GM21529 (cell line): ENCODE data around the gene CDK11A.

Source experiments
- ATAC-seq: cut with Tn5 transposase; IDR thresholded peaks from one replicate; pipeline ENCODE4 v1.9.1; 2021; ENCODE audit not compliant: unreplicated experiment

CDK11A gene

GRCh38 chr1:1724035-1724864 is at the start of gene CDK11A:
Gene CDK11A, minus strand, starts transcription at chr1:1724357. Its CDS starts 1,539 bp downstream, at chr1:1722818.
- ATAC-seq = peak; percentile 91

GRCh38 chr1:1773874-1774273 is 49.7 kb upstream of the CDK11A start:
- no peak for ATAC-seq

DNA sequence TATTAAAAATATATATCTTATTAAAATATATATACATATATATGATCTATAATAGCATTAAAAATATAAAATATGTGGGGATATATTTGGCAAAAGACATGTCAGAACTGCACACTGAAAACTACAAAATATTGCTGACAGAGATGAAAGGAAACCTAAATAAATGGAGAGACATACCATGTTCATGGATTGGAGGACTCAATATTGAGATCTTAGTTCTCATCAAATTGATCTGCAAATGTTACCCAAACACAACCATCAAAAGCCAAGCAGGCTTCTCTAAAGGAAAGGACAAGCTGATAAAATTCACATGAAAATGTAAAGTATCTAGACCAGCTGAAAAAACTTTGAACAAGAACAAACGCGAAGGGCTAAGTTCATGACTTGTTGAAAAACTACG is 46.9 kb upstream of the CDK11A start:
- no peak for ATAC-seq

- no peak for ATAC-seq
These were observed 45.9 kb upstream of the CDK11A start for GRCh38 chr1:1770102-1770501.

- no peak for ATAC-seq
These were observed 44.3 kb upstream of the CDK11A start for GRCh38 chr1:1768249-1768992.

DNA sequence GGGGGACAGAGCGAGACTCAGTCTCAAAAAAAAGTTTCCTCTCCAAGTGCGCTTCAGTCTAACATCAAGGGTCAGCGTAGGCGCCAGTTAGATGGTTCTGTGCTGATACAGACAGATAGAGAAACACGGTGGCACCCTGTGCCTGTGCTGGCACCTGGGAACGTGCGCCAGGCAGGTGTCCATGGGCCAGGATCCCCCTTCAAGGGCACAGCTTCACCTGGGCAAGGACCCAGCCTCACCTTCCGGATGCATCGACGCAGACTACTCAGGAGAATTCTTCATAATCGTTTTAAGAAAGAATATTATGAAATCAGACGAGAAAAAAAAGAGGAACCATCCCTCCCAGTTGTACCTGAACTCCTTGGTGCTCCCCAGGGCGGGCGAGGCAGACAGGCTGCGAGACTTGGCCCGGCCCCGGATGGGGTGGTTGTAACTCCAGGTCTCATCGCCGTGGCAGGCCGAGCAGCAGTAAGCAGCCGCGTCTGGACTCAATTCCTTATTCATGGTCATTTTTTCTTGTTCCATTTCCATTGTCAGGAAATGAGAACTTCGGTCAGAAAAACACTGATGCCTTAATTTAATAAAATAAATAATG is 40.8 kb upstream of the CDK11A start:
- ATAC-seq = no peak

DNA sequence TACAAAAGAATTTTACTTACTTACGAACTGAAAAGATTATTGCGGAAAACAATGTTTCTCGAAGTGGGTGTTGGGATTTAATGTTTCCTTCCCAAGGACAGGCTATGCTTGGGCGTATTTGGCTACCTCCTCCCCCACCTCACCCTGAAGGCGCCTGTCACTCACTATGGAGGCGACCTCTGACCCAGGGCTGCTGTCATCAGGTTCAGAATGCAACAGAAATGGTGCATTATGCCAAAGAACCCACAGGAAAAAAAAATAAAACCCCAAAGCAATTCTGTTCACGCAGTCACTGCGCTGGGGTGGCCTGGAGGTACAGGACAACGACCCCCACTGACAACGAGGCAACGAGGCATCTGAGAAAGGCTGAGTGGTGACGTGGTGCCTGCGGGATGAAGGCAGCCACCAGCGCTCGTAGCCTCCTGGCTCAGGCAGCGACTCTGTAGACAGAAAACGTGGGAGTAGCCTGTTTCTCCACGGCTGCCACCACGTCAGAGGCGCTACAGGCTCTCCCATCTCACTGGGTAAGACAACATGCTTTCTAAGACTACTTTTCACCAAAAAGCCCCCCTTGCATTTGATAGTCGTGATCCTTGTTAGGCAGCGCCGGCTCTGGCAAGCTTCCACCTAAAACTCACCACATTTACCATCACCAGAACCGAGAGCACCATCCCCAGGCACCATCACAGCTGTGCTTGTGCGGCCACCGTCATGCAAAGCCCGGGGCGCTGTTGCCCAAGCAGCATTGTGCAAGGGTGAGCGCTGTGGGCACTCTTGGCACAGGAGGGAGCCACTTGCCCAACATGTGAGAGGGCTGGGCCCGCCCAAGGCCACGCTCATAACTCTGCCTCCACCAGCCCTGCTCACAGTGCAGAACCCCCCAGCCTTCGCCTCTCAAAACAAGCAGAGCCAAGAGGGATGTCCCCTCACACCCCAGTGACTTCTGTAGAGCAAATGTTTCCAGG is 39.8 kb upstream of the CDK11A start:
- no peak for ATAC-seq

DNA sequence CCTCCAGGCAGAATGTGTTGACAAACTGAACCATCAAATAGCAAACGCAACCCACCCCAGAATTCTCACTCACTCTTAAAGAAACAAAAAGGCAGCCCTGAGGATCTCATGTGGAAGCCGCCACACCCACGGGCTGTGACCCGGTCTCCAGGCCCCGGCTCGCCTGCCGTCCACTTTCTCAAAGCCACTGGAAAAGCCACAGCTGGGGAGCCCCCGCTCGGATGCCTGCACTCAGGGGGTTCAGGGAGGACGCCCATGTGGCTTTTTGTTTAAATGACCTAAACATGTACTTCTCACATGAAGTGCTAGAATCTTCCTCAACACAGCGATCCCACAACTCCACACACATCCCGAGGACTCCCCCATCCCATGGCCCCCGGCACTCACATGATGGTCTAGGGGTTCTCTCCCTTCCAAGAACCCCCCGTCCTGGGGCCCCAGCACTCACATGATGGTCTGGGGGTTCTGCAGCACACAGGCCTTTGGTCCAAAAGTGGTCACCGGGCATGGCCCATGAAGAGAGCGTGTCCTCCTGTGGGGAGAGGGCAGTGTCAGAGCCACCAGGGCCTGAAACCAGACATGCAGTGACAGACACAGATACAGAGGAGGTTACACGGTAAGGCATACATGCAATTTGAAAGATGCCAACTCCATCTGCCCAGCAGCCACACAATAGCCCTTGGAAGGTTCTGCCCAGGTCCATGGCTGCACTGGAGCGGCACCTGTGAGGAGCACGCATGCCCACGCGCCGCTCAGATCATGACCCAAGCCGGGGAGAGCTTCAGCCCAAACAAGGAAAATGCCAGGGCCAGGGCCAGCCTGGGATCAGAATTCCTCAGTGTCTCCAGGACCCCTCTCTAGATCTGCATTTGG is 37.6 kb upstream of the CDK11A start:
- no peak for ATAC-seq

DNA sequence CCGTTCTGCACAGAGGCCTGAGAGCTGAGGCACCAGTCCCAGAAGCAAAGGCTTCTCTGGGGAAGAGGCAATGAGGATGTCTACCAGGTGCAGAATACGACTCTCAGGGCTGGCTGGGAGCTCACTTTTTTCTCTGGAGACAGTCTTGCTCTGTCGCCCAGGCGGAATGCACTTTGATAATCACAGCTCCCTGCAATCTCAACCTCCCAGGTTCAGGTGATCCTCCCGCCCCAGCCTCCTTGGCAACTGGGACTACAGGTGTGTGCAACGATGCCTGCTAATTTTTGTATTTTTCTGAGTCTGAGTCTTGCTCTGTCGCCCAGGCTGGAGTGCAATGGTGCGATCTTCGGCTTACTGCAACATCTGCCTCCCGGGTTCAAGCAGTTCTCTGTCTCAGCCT is 36.6 kb upstream of the CDK11A start:
- no peak for ATAC-seq

GRCh38 chr1:1760345-1760650 is 36.1 kb upstream of the CDK11A start:
- ATAC-seq = no peak

DNA sequence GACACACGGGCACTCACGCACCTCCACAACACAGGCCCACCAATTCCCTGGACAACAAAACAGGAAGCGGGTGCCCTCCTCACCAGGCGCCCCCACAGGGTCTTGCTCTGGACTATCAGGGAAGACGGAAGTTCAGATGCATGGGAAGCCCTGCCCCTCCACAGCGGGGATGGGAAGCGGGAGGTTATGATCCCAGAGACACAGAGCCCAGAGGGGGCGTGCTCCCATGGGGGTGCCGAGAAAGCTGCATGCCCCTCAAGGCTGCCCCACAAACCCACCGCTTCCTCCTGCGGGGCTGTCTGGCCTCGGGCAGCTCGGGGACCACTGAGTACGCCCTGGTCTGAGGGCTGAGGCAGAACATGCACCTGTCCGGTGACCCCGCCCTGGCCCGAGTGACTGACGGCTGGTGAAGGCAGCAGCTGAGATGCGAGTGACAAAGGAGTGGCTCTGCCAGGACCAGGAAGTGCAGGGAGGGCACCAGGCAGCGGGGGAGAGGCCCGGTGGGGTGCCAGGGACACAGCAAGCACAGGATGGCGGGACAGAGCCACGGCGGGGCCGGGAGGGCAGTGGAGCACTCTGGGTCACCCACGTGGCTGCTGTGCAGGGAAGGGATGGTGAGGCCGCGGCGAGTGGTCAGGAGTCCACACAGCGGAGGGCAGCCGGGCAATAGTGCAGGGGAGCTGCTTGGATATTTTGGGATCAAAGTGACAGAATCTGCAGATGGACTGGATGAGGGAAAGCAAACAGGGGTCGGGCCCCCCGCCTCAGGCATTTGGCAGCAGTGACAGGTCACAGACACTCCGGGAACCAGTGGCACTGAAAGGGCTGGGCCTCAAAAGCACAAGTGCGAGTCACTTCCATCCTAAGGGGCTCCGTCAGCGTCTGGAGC is 35.5 kb upstream of the CDK11A start:
- no peak for ATAC-seq

- no peak for ATAC-seq
These were observed 34.7 kb upstream of the CDK11A start for GRCh38 chr1:1758692-1759455.

- no peak for ATAC-seq
These were observed 34.0 kb upstream of the CDK11A start for GRCh38 chr1:1758059-1758621.

GRCh38 chr1:1757422-1758058 is 33.4 kb upstream of the CDK11A start:
- ATAC-seq = no peak

GRCh38 chr1:1756661-1757421 is 32.7 kb upstream of the CDK11A start:
- no peak for ATAC-seq

GRCh38 chr1:1755852-1756251 is 31.7 kb upstream of the CDK11A start:
- ATAC-seq = no peak

- no peak for ATAC-seq
These were observed 31.3 kb upstream of the CDK11A start for GRCh38 chr1:1755426-1755825.
